Epithelial cell of prostate (primary cell): ENCODE results near the gene ZFP36L1.

Experiments
- DNase-seq: peaks from one replicate; pipeline ENCODE4 v3.0.0-alpha.2; 2011; ENCODE audit warnings: low read depth, low spot score
- H3K27ac ChIP-seq: fragments of 450-650 bp; 2 replicates; pipeline ENCODE4 v1.5.1; 2017; ENCODE audit warnings: mild to moderate bottlenecking

Gene ZFP36L1

GRCh38 chr14:68747393-68747792 lies 45.5 kb downstream of the ZFP36L1 start:
- DNase-seq, result no peak

GRCh38 chr14:68744613-68745012 lies 48.3 kb downstream of the ZFP36L1 start:
- H3K27ac ChIP-seq, result no peak overlapping the region
- no peak for DNase-seq

More at GRCh38 chr14:68747393-68747792, 45.5 kb downstream of the ZFP36L1 start:
- H3K27ac ChIP-seq, result no peak overlapping the region

GRCh38 chr14:68741839-68742470 lies 50.9 kb downstream of the ZFP36L1 start:
- H3K27ac ChIP-seq, result no peak overlapping the region
- DNase-seq, result no peak

GRCh38 chr14:68741477-68741791 lies 51.4 kb downstream of the ZFP36L1 start:
- no peak overlapping the region for H3K27ac ChIP-seq
- DNase-seq, result no peak

GRCh38 chr14:68740788-68741476 lies 51.9 kb downstream of the ZFP36L1 start:
- DNase-seq, result no peak
- no peak overlapping the region for H3K27ac ChIP-seq

- no peak overlapping the region for H3K27ac ChIP-seq
- no peak for DNase-seq
Measured at GRCh38 chr14:68739701-68740100, 53.2 kb downstream of the ZFP36L1 start.

- no peak overlapping the region for H3K27ac ChIP-seq
- no peak for DNase-seq
Measured at GRCh38 chr14:68738559-68738958, 54.3 kb downstream of the ZFP36L1 start.
